GM10248 (cell line): ENCODE data around the gene F10.

ENCODE experiments used
- CTCF ChIA-PET: fragments of 300-600 bp; sonication (Branson Sonifier 250); formaldehyde crosslinking; extraction: SDS; loops from one replicate; lab custom pipeline; 2021; ENCODE audit warnings: antibody characterized with exemption; lab: Yijun Ruan, JAX
- POLR2A ChIA-PET: fragments of 350-650 bp; sonication (Branson Sonifier 250); formaldehyde crosslinking; extraction: SDS; loops from one replicate; lab custom pipeline; 2020; ENCODE audit warnings: antibody characterized with exemption; lab: Yijun Ruan, JAX
- DNase-seq: peaks from one replicate; pipeline ENCODE4 v3.0.0; 2012; ENCODE audit errors: extremely low spot score
- CTCF ChIP-seq: IDR thresholded peaks from 2 replicates; pipeline ENCODE4 v1.5.1; 2012; ENCODE audit warnings: mild to moderate bottlenecking, low read depth; ENCODE audit errors: extremely low read depth, missing control alignments, control extremely low read depth

The F10 gene

GRCh38 chr13:113187883-113188665 is 65.5 kb downstream of the F10 start:
- TF ChIP-seq CTCF, result no peak
- ChIA-PET CTCF (no interaction called here), POLR2A (no interaction called here)
- DNase-seq, result no peak

GRCh38 chr13:113190181-113190580 is 67.6 kb downstream of the F10 start:
- ChIA-PET CTCF (interaction anchor here (2.1 kb wide), 1 partner anchor 12 kb away, joined by 7 read pairs; no protein-coding TSS in a partner anchor), POLR2A (no interaction called here)
- TF ChIP-seq CTCF, result no peak
- no peak for DNase-seq

- POLR2A ChIA-PET, result no interaction called here
- DNase-seq, result no peak
- CTCF ChIA-PET, result interaction anchor here (0.9 to 2.1 kb wide), 3 partner anchors 10 to 14 kb away, joined by 3 to 7 read pairs (median 5); no protein-coding TSS in a partner anchor
These were observed 69.7 kb downstream of the F10 start for GRCh38 chr13:113192279-113192678.

GRCh38 chr13:113192902-113193301 is 70.3 kb downstream of the F10 start:
- no peak for TF ChIP-seq CTCF
- ChIA-PET CTCF (interaction anchor here (0.9 to 1.0 kb wide), 2 partner anchors 10 to 12 kb away, joined by 3 to 5 read pairs; no protein-coding TSS in a partner anchor), POLR2A (no interaction called here)
- no peak for DNase-seq

More at GRCh38 chr13:113192279-113192678, 69.7 kb downstream of the F10 start:
- TF ChIP-seq CTCF, result no peak

GRCh38 chr13:113195360-113195759 is 72.8 kb downstream of the F10 start:
- no peak for DNase-seq
- no peak for TF ChIP-seq CTCF
- ChIA-PET POLR2A (no interaction called here), CTCF (no interaction called here)

- ChIA-PET CTCF (interaction anchor here (0.9 to 2.0 kb wide), 3 partner anchors 10 to 29 kb away, joined by 3 to 7 read pairs (median 3); no protein-coding TSS in a partner anchor), POLR2A (no interaction called here)
- TF ChIP-seq CTCF, result no peak
- no peak for DNase-seq
These were observed 74.6 kb downstream of the F10 start for GRCh38 chr13:113196970-113197737.
